Upper lobe of right lung (tissue), 1 donor: Measurements from ENCODE around the gene FOXN3. TPM values are rescaled to one million over a fixed set of nuclear protein-coding genes. Genes with fewer than 3 reads are reported as not detected.

Source experiments
- ATAC-seq: fragments of 200-7000 bp; cut with Tn5 transposase; one replicate; pipeline ENCODE4 v1.9.1; 2020; ENCODE audit warnings: mild to moderate bottlenecking, moderate library complexity
- DNase-seq: peaks from one replicate; pipeline ENCODE4 v3.0.0-alpha.2; 2020
- H3K27ac ChIP-seq: fragments of 200-600 bp; one replicate; pipeline ENCODE4 v1.8.0; 2022
- H3K27me3 ChIP-seq: fragments of 200-600 bp; one replicate; pipeline ENCODE4 v1.8.0; 2022; ENCODE audit warnings: mild to moderate bottlenecking
- H3K36me3 ChIP-seq: fragments of 200-600 bp; one replicate; pipeline ENCODE4 v1.8.0; 2022
- H3K4me1 ChIP-seq: fragments of 200-600 bp; one replicate; pipeline ENCODE4 v1.8.0; 2022
- H3K4me3 ChIP-seq: fragments of 200-600 bp; one replicate; pipeline ENCODE4 v1.8.0; 2022; ENCODE audit warnings: mild to moderate bottlenecking
- H3K9me3 ChIP-seq: fragments of 200-600 bp; one replicate; pipeline ENCODE4 v1.8.0; 2022
- CTCF ChIP-seq: fragments of 200-600 bp; IDR thresholded peaks from one replicate; pipeline ENCODE4 v1.8.0; 2022; ENCODE audit warnings: antibody characterized with exemption
- intact Hi-C: fragments of 100-400 bp; cut with DNase I; formaldehyde crosslinking; loops from one replicate; pipeline ENCODE4 v1.11.0; 2022
- total RNA-seq: library from RNA; stranded (reverse); fragmentation: NEBNext Ultra II Directional; extraction: Animal tissue kit (Norgen Biotek cat#: 25700); gene quantifications from one replicate; pipeline ENCODE4 v1.2.1, GENCODE V29; 2021
- donor health status: DM: no; HTN: yes; CAD: no; lungs with severe emphysema.

The FOXN3 gene
- total RNA-seq, 1 donor from 2014 or later, result 103 TPM

DNA sequence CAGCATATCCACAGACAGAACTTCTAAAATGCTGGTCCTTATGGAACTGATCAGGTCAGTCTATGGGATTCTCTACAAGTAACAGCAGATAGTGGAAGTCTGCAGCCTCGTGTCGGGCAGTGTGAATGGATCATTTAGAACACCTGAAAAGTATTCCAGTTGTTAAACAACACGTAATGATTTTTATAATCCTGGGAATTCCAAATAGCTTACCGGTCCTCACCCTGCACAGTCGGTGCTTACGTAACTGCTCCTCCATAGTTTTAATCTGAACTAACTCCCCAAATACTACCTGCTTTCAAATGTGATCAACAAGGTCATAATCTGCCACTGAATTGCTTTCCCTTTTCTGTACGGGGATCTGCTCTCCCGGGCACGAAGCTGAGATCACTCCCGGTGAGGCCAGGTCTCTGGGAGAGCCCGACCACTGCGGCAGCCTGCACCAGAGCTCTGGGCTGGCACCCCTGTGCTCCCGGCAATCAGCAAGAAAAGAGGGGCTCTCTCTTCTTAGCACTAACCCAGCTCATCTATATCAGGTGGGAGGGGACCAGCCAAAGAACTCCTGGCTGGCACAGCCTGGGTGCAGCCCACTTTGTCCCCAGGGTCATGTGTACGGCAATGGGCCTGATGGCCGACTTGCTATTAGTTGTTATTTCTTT lies 157.0 kb downstream of the FOXN3 start:
- DNase-seq (no peak), ATAC-seq (no peak)
- intact Hi-C loops, result no loop called here
- H3K4me1 ChIP-seq, result no peaks in the 10 kb centered on the region
- H3K27ac ChIP-seq, result no peak overlapping the region
- no peaks in the 10 kb centered on the region for H3K36me3 ChIP-seq
- H3K9me3 ChIP-seq, result no peaks in the 10 kb centered on the region
- no peak for TF ChIP-seq CTCF
- no peak overlapping the region for H3K4me3 ChIP-seq
- H3K27me3 ChIP-seq, result no peaks in the 10 kb centered on the region

DNA sequence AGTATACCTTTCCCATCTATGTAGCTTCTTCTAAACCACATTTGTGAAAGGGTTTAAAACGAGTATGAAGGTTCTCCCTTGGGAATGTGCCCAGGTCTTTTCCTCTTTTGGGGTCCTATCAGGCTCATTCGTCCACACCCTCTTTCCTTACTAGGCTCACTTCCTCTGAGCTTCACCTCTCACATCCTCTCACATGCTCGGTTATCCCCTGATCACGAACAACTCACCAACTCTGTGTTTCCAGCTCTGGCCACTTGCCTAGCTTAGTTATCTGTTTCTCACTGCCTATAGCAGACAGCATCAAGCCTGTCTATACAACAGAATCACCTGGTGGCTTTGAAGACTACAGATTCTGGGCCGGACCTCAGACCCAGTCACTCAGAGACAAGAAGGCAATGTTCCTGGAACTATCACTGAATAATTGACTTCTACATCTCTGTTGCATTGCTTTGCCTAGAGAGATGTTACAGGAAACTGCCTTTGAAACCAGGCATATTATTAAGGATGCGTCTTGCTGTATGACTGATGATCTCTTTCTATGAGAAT lies 158.2 kb downstream of the FOXN3 start:
- intact Hi-C loops, result no loop called here
- ATAC-seq (no peak), DNase-seq (no peak)
- H3K27me3 ChIP-seq, result no peaks in the 10 kb centered on the region
- no peaks in the 10 kb centered on the region for H3K9me3 ChIP-seq
- no peak for TF ChIP-seq CTCF
- H3K27ac ChIP-seq, result no peak overlapping the region
- no peaks in the 10 kb centered on the region for H3K4me1 ChIP-seq
- no peak overlapping the region for H3K4me3 ChIP-seq
- no peaks in the 10 kb centered on the region for H3K36me3 ChIP-seq

DNA sequence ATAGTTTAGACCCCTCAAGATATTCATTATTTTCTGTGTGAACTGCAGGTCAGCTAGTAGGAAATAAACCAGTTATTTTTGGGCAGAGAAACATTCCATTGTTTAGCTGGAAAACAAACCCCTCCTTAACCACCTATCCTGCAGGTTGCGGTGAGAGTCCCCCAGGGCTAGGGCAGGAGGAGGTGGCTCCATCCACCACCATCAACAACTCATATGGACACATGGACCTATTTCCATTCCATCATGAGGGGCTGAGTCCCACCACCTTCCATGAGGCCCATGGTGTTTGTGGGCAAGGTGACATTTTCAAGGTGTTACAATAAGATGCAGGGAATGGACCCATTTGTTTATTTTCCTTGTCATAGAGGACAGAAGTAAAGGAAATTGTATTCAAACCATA lies 160.1 kb downstream of the FOXN3 start:
- Histone ChIP-seq H3K27ac (no peak overlapping the region), H3K36me3 (no peaks in the 10 kb centered on the region), H3K27me3 (no peaks in the 10 kb centered on the region), H3K4me3 (no peak overlapping the region), H3K4me1 (no peaks in the 10 kb centered on the region), H3K9me3 (no peaks in the 10 kb centered on the region)
- no peak for ATAC-seq
- TF ChIP-seq CTCF, result no peak
- intact Hi-C loops, result no loop called here
- DNase-seq, result no peak

GRCh38 chr14:89256283-89256682 lies 160.8 kb downstream of the FOXN3 start:
- no peak for TF ChIP-seq CTCF

DNA sequence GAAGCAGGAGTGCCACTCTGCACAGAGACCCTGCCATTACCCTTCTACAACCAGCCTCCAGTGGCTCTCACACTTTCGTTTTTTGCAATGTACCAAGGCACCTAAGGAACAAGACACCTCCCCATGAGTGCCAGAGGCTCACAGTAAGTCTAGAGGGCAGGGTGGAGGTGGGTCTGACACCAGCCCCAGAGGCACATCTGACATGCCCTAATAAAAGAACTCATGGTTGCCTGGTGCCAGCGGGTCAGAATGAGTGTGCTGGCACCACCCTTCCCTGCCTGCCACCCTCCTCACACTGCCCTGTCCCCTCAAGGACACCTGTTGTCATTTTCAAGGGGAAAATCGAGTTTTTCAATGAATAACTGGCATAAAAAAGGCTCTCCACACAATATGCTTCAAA lies 161.2 kb downstream of the FOXN3 start:
- H3K4me1 ChIP-seq, result no peaks in the 10 kb centered on the region
- no peaks in the 10 kb centered on the region for H3K27me3 ChIP-seq
- H3K4me3 ChIP-seq, result no peak overlapping the region
- DNase-seq (no peak), ATAC-seq (no peak)
- H3K9me3 ChIP-seq, result no peaks in the 10 kb centered on the region
- no peak overlapping the region for H3K27ac ChIP-seq
- intact Hi-C loops, result no loop called here
- H3K36me3 ChIP-seq, result no peaks in the 10 kb centered on the region
- TF ChIP-seq CTCF, result no peak

More at GRCh38 chr14:89256283-89256682, 160.8 kb downstream of the FOXN3 start:
- Histone ChIP-seq H3K27ac (no peak overlapping the region), H3K4me3 (no peak overlapping the region), H3K4me1 (no peaks in the 10 kb centered on the region), H3K36me3 (no peaks in the 10 kb centered on the region), H3K27me3 (no peaks in the 10 kb centered on the region), H3K9me3 (no peaks in the 10 kb centered on the region)
- no peak for DNase-seq
- ATAC-seq, result no peak
- intact Hi-C loops, result no loop called here
